Hepatocyte (in vitro differentiated cells): ENCODE measurements around the gene ZNF804B. TPM values are rescaled to one million over a fixed set of nuclear protein-coding genes. Genes with fewer than 3 reads are reported as not detected.

ENCODE experiments used
- DNase-seq: peaks from one replicate; pipeline ENCODE4 v3.0.0-alpha.2; 2016; ENCODE audit warnings: low spot score
- H2AFZ ChIP-seq: fragments of 200-600 bp; sonication (generic); 2 replicates; pipeline ENCODE4 v1.6.0; 2016; ENCODE audit warnings: antibody characterized with exemption, mild to moderate bottlenecking
- H3K27ac ChIP-seq: fragments of 200-600 bp; sonication (generic); 2 replicates; pipeline ENCODE4 v1.5.1; 2016; ENCODE audit warnings: mild to moderate bottlenecking
- H3K27me3 ChIP-seq: fragments of 200-600 bp; sonication (generic); 2 replicates; pipeline ENCODE4 v1.6.1; 2016
- H3K36me3 ChIP-seq: fragments of 200-600 bp; sonication (generic); replicated peaks from 2 replicates; pipeline ENCODE4 v1.5.1; 2016; ENCODE audit warnings: low read depth; ENCODE audit not compliant: insufficient read depth
- H3K4me1 ChIP-seq: fragments of 200-600 bp; sonication (generic); 2 replicates; pipeline ENCODE4 v1.5.1; 2016; ENCODE audit warnings: mild to moderate bottlenecking, moderate library complexity; ENCODE audit not compliant: insufficient read depth
- H3K4me2 ChIP-seq: fragments of 200-600 bp; sonication (generic); 2 replicates; pipeline ENCODE4 v1.6.0; 2016
- H3K4me3 ChIP-seq: fragments of 200-600 bp; sonication (generic); 2 replicates; pipeline ENCODE4 v1.5.1; 2016; ENCODE audit warnings: mild to moderate bottlenecking
- H3K79me2 ChIP-seq: fragments of 200-600 bp; sonication (generic); 2 replicates; pipeline ENCODE4 v1.6.0; 2017; ENCODE audit warnings: mild to moderate bottlenecking
- H3K9me2 ChIP-seq: fragments of 200-600 bp; sonication (generic); replicated peaks from 2 replicates; pipeline ENCODE4 v1.6.0; 2017; ENCODE audit warnings: mild to moderate bottlenecking; ENCODE audit not compliant: insufficient read depth
- H3K9me3 ChIP-seq: fragments of 200-600 bp; sonication (generic); 2 replicates; pipeline ENCODE4 v1.5.1; 2016; ENCODE audit warnings: low read depth, mild to moderate bottlenecking
- H4K20me1 ChIP-seq: fragments of 200-600 bp; sonication (generic); 2 replicates; pipeline ENCODE4 v1.6.0; 2016; ENCODE audit warnings: mild to moderate bottlenecking; ENCODE audit not compliant: insufficient read depth, poor library complexity, severe bottlenecking
- CTCF ChIP-seq: fragments of 200-600 bp; sonication (generic); IDR thresholded peaks from 2 replicates; pipeline ENCODE4 v1.5.1; 2016; ENCODE audit warnings: antibody characterized with exemption, mild to moderate bottlenecking; ENCODE audit not compliant: poor library complexity
- EZH2 ChIP-seq: fragments of 200-600 bp; sonication (generic); IDR thresholded peaks from 2 replicates; pipeline ENCODE4 v1.6.1; 2016; ENCODE audit warnings: antibody characterized with exemption, mild to moderate bottlenecking, borderline replicate concordance
- EZH2phosphoT487 ChIP-seq: fragments of 200-600 bp; sonication (generic); IDR thresholded peaks from one replicate; pipeline ENCODE4 v1.6.1; 2018; ENCODE audit warnings: antibody characterized with exemption, mild to moderate bottlenecking, low read depth, moderate library complexity; ENCODE audit not compliant: unreplicated experiment, severe bottlenecking
- WGBS: methylation state at CpG from one replicate; pipeline ENCODE4 v1.1.6; 2016; ENCODE audit warnings: low lambda C conversion rate; ENCODE audit errors: missing lambda C conversion rate; 5-methylcytosine and 5-hydroxymethylcytosine counted together
- polyA plus RNA-seq: library from polyadenylated mRNA; unstranded; fragments of >200 nt; fragmentation: Nextera tagmentation; extraction: Ambion mirVana; gene quantifications from 2 replicates; pipeline ENCODE4 v1.2.1, GENCODE V29; 2016
- total RNA-seq: library from RNA; depleted of rRNA; stranded (reverse); fragments of >200 nt; gene quantifications from 2 replicates; pipeline ENCODE4 v1.2.3, GENCODE V29; 2014

ZNF804B gene
- total and polyA plus RNA-seq, 2 experiments from 2014 or later, result not detected

- H2AFZ ChIP-seq, result no peak overlapping the region
- TF ChIP-seq EZH2phosphoT487 (no peak), EZH2 (no peak), CTCF (no peak)
- no peak overlapping the region for H3K4me3 ChIP-seq
- no peaks in the 10 kb centered on the region for H3K4me1 ChIP-seq
- H3K9me2 ChIP-seq, result no peaks in the 10 kb centered on the region
- H3K4me2 ChIP-seq, result no peak overlapping the region
- no peaks in the 10 kb centered on the region for H3K27me3 ChIP-seq
- H3K79me2 ChIP-seq, result no peaks in the 10 kb centered on the region
- H3K27ac ChIP-seq, result no peak overlapping the region
- no peaks in the 10 kb centered on the region for H3K9me3 ChIP-seq
- no peak for DNase-seq
- H4K20me1 ChIP-seq, result no peaks in the 10 kb centered on the region
- H3K36me3 ChIP-seq, result no peaks in the 10 kb centered on the region
- WGBS, result 77% methylated on average over 2 of the region's 2 CpGs
Observed at GRCh38 chr7:89129600-89130375, 370.3 kb downstream of the ZNF804B start.

GRCh38 chr7:89133357-89133756 lies 373.9 kb downstream of the ZNF804B start:
- Histone ChIP-seq H3K9me3 (no peaks in the 10 kb centered on the region), H3K4me1 (no peaks in the 10 kb centered on the region), H3K9me2 (no peaks in the 10 kb centered on the region), H2AFZ (no peak overlapping the region), H3K36me3 (no peaks in the 10 kb centered on the region), H3K27me3 (no peaks in the 10 kb centered on the region), H3K4me2 (no peak overlapping the region), H3K27ac (no peak overlapping the region), H3K79me2 (no peaks in the 10 kb centered on the region), H4K20me1 (no peaks in the 10 kb centered on the region), H3K4me3 (no peak overlapping the region)
- no peak for DNase-seq
- no peak for TF ChIP-seq EZH2phosphoT487
- TF ChIP-seq CTCF, result no peak
- TF ChIP-seq EZH2, result no peak
- 50% methylated on average over 3 of the region's 3 CpGs for WGBS

DNA sequence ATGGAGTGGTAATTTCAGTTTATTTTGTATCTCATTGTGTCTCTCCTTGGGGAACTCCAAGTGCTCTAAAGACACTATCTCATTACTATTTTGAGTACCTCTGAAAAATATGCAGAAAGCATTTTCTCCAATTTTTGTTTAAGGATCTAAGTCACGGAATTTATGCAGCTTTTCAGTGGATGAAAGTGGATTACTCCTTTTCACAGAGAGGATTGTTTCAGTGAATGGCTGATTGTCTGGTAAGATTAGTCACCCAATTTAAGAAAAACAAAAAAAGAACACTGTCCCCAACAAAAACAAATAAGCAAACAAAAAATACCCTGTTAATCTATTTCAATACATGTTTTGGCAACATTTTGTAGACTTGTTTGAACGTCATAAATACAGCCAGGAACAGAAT lies 374.3 kb downstream of the ZNF804B start:
- H3K27ac ChIP-seq, result no peak overlapping the region
- no peaks in the 10 kb centered on the region for H4K20me1 ChIP-seq
- no peak overlapping the region for H3K4me2 ChIP-seq
- 59% methylated on average over 2 of the region's 2 CpGs for WGBS
- TF ChIP-seq EZH2phosphoT487, result no peak
- TF ChIP-seq CTCF, result no peak
- no peak for TF ChIP-seq EZH2
- H3K9me3 ChIP-seq, result no peaks in the 10 kb centered on the region
- DNase-seq, result no peak
- no peaks in the 10 kb centered on the region for H3K36me3 ChIP-seq
- no peaks in the 10 kb centered on the region for H3K9me2 ChIP-seq
- H3K4me3 ChIP-seq, result no peak overlapping the region
- H3K27me3 ChIP-seq, result no peaks in the 10 kb centered on the region
- no peaks in the 10 kb centered on the region for H3K4me1 ChIP-seq
- H3K79me2 ChIP-seq, result no peaks in the 10 kb centered on the region
- no peak overlapping the region for H2AFZ ChIP-seq

- H3K4me3 ChIP-seq, result no peak overlapping the region
- DNase-seq, result no peak
- H2AFZ ChIP-seq, result no peak overlapping the region
- H3K4me2 ChIP-seq, result no peak overlapping the region
- H3K9me2 ChIP-seq, result no peaks in the 10 kb centered on the region
- no peaks in the 10 kb centered on the region for H3K9me3 ChIP-seq
- no peaks in the 10 kb centered on the region for H3K36me3 ChIP-seq
- H3K27ac ChIP-seq, result no peak overlapping the region
- no peaks in the 10 kb centered on the region for H3K4me1 ChIP-seq
- no peak for TF ChIP-seq EZH2
- TF ChIP-seq EZH2phosphoT487, result no peak
- no peak for TF ChIP-seq CTCF
- H4K20me1 ChIP-seq, result no peaks in the 10 kb centered on the region
- no peaks in the 10 kb centered on the region for H3K79me2 ChIP-seq
- no peaks in the 10 kb centered on the region for H3K27me3 ChIP-seq
Observed at GRCh38 chr7:89145801-89146200, 386.3 kb downstream of the ZNF804B start.
